ENCODE results near the gene NEAT1.

Gene NEAT1

DNA sequence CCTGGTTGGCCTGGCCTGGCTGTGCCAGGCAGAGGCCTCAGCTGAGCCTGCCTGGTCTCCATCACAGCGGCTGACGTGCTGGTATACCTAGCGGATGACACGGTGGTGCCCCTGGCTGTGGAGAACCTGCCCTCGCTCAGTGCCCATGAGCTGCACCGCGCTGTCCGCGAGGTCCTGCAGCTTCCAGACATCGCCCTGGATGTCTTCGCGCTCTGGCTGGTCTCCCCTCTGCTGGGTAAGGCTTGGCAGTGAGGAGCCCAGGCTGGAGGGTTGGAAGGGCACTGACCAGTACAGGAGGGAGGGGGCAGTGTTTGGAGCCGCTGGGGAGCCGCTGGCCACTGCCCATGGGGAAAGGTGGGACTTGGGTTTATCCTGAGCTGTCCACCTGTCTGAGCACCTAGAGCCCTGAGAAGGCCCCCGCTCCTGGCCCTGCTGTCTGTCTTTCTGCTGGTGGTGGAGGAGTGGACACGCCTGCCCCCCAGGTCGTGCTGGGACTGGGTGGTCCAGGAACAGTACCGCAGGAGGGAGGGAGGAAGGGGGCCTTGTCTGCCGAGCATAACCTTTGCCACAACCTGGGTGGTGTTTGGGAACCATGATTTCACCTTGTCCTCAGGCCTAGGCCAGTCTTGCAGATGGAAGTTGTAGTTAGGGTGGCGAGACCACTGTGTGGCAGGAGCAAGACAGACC lies 33.2 kb upstream of the NEAT1 start:
- no peak for DNase-seq (ENCODE audit: low spot score)

DNA sequence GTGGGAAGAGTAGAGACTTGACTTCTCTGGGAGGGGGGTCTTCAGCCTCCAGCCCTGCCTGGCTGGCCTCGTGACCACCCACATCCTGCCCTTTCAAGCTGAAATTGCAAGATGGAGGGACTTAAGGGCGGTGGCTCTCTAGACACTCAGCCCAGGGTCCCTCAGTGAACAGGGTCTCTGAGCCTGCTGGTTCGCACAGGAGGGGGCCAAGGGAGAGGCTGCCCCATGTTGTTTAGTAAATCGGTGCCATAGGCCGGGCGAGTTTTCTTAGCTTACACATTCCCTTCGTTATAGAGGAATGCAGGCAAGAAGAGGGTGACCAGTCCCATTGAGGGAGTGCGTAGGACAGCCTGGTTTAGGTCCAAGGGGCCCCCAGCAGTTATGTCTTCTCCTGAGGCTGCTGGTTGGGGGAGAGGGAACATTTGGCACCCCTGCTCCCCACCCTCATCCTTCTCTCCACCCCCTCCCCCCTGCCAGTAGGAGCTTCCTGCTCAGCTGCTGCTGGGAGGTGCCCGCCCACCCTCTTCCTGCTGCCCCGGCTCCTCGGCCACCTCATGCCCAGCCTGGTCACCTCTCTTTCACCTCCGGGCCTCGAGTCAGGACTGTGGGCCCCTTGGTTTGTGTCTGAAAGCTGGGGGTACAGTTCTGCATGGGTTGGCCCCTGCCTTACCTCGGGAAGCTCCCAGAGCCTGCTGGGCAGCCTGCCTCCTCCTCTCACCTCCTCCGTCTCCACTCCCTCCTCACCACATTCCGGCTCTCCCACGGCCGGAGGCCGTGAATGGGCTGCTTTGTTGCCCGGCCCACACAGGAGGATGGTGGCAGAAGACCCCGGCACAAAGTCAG lies 32.3 kb upstream of the NEAT1 start:
- DNase-seq (ENCODE audit: low spot score): peak; percentile 58

DNA sequence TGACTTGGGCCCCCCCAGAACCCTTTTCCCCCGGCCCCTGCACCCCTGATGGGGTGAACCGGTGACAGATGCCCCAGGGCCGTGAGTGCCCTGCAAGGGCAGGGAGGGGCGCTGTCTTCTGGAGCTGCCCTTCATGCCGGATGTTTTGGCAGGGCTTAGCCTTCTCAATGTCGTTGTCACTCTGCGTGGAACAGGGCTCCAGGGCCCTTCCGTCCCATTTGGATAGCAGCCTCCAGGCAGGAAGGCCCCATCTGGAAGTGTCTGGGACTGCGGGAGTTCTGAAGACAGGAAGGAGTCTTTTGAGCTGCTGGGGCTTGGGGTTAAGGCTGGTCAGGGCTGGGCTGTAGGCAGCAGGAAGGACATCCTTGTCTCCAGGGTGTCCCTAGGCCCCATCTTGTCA lies 31.6 kb upstream of the NEAT1 start:
- DNase-seq (ENCODE audit: low spot score): peak; percentile 82

DNA sequence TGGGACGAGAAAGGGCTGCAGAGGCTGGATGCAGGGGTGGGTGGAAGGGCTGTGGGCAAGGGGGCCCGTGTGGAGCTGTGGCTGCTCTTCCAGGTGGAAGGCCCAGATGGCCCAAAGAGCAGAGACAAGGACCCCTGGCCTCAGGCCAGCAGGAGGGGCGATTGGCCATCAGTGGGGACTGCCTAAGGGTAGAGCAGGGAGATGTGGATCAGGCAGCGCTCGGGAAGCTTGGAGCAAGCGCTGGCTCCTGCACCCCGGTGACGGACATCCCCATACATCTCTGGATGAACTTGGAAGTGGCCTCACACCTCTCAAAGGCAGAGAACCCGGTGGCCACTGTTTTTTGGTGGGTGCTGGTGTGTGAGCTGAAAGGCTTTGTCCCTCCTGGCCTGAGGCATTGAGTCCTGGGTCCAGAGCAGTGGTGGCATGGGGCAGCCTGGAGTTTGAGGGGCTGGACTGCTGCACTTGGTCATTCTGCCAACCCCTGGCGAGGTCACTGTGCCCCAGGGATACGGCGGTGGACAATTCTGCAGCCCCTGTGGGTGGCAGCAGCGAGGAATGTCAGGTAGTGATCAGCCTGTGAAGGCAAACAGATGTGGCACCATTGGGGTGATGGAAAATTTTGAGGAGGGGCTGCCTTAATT lies 30.3 kb upstream of the NEAT1 start:
- DNase-seq (ENCODE audit: low spot score): no peak

DNA sequence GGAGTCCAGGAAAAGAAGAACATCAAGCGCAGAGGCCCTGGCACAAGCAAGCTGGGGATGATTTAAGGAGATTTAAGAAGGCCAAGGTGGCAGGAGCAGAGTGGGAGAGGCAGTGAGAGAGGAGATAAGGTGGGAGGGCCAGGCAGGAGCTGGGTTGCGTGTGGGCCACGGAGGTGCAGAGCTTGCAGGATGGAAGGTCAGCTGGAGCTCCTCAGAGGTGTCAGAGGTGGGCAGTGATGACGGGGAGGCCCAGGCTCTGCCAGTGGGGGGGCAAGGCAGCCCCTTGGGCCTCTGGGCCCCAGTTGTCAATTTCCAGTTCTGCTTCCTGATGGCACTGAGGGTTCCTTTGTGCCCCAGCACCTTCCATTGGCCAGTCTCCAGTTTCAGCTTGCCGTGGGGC lies 29.7 kb upstream of the NEAT1 start:
- DNase-seq (ENCODE audit: low spot score): no peak

DNA sequence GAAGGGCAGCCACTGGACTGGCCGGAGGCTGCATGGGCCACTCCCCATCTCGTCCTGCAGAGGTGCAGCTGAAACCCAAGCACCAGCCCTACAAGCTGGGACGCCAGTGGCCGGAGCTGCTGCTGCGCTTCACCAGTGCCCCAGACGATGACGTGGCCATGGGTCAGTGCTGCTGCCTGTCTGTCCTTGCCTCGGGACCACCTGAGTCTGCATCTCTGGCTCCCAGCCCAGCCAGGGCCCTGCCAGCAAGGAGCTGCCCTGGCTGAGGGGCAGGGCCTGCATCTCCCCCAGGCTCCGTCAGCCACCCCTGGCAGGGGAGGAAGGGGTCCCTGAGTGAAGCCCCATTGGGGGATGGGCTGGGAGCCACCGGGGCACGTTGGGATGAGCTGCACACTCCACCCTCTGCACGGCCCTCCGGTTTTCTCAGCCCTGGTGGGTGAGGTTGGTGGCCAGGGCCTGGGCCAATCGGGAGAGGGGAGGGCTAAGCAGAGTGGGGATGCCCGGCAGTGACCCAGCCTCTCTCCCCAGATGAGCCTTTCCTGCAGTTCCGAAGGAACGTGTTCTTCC lies 29.0 kb upstream of the NEAT1 start:
- DNase-seq (ENCODE audit: low spot score): no peak

DNA sequence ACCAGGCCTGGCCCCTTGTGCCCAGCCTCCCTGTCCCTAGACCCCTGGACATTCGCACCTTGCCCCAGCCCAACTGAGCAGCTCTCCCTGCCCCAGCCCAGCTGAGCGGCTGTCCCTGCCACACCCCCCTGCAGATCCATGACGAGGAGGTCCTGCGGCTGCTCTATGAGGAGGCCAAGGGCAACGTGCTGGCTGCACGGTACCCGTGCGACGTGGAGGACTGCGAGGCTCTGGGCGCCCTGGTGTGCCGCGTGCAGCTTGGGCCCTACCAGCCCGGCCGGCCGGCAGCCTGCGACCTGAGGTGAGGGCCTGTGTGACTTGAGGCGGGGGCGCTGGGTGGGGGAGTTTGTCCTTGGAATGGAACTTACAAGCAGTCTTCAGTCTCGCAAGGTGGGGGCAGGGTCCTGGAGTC lies 28.5 kb upstream of the NEAT1 start:
- DNase-seq (ENCODE audit: low spot score): no peak

DNA sequence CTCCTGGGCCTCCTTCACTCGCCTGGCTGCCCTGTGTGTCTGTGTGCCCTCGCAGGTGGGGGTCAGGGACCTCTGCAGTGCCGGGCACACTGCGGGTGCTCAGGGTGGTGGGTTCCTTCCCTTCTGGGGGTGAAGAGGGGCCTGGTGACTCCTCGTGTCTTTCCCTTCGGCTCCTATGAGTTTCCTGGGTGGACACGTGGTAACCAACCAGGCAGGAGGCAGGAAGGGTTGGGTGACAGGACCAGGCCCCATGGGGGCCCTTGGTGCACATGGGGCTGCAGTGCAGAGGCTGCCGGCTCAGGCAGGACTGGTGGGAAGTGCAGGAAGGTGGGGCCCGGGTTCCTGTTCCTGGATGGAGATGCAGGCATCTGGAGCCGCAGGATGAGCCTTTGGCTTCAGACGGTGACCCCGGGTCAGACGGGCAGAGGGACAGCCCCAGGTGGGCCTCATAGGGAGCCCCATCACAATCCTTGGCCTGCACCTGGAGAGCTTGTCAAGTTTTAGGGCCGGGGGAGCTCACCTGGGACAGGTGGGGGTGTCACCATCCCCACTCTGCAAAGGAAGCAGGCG lies 26.6 kb upstream of the NEAT1 start:
- no peak for DNase-seq (ENCODE audit: low spot score)

DNA sequence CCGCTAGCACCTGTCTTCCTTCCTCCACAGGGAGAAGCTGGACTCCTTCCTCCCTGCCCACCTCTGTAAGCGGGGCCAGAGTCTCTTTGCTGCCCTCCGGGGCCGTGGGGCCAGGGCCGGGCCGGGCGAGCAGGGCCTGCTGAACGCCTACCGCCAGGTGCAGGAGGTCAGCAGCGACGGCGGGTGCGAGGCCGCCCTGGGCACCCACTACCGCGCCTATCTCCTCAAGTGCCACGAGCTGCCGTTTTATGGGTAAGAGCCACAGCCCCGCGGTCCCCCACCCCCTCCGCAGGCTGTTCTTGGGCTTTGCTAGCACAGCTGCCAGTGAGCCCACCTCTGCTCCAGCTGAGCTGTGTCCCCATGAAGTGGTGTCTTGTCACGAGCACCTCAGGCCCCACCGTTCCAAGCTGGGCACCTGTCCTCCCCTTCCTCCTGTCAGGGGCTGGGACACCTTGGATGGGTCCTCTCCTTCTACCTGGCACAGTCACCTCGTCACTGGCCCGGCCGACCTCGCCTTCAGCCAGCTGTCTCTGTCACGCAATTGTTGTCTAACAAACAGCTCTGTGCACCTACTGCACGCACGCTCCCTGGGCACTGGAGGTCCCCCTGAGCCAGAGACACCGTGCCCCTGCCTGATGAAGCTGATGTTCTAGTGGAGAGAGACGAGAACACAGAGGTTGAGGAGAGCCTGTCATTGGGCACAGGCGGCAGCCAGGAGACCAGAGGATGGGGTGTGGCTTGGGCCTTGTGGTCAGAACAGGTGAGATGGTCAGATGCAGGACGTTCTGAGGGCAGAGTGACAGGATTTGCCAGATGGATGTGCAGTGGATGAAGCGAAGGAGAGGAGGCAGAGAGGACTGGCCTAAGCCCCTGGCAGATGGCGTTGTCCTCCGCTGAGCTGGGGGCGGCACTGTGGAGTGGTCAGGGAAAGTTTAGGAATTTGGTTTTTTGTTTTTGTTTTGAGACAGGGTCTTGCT lies 25.5 kb upstream of the NEAT1 start:
- no peak for DNase-seq (ENCODE audit: low spot score)

DNA sequence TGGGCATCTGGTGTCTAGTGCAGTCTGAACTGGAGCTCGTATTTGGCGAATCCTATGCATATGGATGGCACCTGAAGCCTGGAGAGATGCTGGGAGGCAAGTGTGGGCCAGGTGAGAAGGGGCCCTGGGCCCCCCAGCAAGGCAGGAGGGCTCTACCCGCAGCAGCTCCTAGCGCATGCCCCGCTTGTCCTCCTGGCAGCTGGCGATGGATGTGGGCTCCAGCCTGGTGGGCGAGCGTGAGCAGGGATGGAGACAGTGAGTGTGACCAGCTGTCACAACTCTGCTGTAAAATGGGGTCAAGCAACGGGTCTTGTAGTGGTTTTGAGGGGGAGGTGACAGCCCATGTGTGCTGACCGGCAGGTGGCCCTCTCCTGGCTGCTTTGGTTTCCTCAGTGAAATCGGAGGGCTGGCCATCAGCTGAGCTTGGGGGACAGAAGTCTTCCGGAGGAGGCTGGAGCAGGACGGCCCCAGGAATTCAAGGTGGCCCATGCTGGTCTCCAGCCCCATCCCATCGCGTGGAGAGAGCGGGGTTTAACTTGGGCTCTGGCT lies 24.2 kb upstream of the NEAT1 start:
- DNase-seq (ENCODE audit: low spot score): no peak

DNA sequence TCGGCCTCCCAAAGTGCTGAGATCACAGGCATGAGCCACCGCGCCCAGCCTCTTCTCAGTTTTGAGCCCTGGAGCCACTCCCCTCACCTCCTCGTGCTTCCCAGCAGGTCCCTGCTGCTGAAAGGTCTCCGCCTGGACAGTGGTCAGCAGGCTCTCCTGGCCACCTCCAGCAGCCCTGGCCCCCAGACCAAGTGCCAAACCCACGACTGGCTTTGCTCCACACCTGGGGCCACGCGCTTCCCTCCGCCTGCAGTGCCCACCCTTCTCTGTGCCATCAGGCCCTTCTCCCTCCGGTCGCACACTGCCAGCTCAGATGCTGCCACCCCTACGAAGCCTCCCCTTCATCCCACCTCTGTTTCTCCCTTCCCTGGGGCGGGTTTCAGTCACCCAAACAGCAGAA lies 23.3 kb upstream of the NEAT1 start:
- DNase-seq (ENCODE audit: low spot score): no peak

DNA sequence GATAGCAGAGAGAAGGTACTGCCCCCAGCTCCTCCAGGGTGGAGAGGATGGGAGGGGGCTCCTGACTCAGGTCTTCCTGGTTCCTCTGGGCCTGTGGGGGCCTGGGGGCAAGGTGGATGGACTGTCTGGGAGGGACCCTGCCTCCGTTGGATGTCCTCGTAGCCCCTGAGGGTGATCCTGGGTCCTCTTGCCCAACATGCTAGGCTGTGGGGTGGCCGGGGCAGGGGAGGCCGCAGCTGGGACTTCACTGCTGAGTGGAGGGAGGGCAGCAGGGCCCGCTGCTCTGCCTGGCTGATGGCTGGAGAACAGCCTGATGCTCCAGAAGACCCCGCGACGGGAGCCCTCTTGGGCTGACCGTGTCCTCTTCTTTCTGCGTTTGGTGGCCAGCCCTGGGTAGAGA lies 22.8 kb upstream of the NEAT1 start:
- no peak for DNase-seq (ENCODE audit: low spot score)

DNA sequence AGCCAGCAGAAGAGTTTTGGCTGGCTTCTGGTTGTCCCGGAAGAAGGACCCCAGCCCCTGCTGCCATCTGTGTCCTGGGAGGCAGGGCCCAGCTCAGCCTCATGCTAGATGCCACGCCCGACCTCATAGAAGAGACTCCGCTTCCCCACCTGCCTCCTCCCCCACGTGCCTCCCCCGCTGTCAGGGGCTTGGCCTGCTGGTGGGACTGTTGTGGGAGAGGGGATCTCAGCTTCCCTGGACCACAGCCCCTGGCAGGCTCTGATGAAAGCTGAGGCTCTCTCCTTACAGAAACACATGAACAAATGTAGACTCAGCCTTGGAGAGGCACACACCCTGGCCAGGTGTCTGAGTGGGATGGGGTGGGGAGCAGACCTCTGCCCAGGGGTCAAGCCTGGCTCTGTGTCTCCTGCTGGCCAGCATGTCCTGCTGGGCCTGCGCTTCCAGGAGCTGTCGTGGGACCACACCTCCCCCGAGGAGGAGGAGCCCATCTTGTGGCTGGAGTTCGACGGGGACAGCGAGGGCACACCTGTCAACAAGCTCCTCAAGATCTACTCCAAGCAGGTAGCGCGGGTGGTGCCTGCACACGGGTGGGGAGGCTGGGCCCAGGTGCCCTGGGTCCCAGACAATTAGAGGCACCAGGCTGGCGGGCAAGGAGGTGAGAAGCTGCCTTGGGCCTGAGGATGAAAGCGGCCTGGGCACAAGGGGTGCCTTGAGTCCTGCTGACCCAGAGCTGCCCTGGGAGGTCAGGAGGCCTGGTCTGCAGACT lies 22.1 kb upstream of the NEAT1 start:
- DNase-seq (ENCODE audit: low spot score): no peak

DNA sequence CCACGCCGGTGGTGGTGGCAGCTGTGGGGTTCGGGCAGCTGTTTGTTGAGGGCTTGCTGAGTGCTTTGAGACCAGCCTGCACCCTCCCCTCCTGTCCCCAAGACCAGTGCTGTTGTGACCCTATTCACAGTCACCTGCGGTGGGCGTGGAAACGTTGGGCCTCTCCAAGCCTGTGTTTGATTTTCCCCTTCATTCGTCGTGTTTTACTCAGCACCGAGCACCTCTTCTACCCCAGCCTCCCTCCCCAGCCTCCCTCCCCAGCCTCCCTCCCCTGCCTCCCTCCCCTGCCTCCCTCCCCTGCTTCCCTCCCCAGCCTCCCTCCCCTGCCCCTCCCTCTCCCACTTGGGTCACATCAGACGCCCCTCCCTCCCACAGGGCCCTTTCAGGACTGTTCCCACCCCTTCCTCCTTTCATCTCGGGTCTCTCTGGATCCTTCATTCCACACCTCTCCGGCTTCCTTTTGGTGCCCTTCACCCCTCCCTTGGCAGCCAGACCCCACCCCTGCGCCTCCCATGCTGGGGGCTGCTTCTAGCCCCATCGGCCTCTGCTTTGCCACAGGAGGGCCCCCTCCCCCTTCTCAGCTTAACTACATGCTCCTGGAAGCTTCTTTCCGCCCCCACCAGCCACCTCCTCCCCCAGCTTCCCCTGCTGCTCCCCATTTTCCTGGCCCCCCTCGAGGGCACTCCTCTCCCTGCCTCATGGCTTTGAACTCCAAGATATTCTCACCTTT lies 21.4 kb upstream of the NEAT1 start:
- no peak for DNase-seq (ENCODE audit: low spot score)

DNA sequence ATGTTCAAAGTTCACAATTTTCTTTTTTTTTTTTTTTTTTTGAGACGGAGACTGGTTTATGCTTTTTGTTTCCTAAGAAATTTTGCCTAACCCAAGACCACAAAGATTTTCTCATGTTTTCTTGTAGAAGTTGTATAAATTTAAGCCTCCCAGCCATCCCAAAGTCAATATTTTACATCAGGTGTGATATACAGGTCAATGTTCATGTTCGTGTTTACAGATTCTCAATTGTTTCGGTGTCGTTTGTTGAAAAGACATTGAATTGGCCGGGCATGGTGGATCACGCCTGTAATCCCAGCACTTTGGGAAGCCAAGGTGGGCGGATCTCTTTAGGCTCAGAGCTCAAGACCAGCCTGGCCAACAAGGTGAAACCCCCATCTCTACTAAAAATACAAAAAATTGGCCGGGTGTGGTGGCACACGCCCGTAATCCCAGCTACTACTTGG lies 20.8 kb upstream of the NEAT1 start:
- no peak for DNase-seq (ENCODE audit: low spot score)

DNA sequence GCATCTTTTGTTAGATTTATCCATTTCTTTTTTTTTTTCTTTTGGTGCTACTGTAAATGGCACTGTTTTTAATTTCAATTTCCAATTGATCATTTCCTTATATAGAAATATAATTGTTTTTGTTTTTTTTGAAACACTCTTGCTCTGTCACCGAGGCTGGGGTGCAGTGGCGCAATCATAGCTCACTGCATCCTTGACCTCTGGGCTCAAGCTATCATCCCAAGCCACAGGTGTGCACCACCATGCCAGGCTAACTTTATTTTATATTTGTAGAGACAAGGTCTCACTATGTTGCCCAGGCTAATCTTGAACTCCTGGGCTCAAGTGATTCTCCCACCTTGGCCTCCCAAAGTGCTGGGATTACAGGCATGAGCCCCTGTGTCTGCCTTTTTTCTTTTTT lies 19.8 kb upstream of the NEAT1 start:
- DNase-seq (ENCODE audit: low spot score): no peak

DNA sequence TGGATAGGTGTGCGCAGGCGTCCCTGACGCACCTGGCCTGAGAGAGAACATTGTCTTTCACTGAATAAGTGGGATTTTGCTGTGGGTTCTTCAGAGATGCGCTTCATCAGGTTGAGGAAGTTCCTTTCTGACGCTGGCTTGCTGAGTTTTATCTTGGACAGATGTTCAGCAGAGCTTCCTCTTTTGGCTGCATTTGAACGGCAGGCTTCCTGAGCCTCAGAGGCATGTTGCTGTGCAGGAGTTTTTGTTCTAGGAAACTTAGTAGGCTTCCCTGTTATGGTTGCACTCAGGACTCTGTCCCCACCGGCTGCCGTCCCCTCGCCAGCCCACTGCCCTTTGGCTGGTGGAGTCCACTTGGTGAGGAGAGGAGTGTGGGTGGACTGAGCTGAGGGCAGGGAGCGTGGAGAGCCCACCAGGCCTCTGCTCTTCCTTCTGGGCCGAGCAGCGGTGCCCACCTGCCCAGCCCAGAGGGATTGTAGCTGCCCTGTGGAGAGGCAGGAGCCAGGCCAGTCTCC lies 18.9 kb upstream of the NEAT1 start:
- DNase-seq (ENCODE audit: low spot score): no peak

DNA sequence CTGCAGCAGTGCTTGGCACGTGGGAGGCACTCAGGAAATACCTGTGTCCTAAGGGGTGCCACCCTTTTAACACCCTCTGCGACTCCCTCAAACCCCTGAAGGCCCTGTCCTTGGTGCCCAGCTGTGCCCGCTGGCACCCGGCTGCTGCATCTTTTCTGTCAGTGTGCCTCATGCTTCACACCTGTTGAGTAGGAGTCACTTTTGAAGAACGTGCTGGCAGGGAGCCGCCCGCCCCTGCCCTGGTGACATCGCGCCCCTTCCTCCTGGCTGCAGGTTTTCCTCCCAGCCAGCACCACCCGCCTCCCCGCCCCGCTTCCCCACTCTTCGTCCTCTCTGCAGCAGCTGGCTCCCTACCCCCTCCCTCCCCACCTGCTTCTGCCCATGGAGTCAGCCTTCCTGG lies 18.4 kb upstream of the NEAT1 start:
- no peak for DNase-seq (ENCODE audit: low spot score)

DNA sequence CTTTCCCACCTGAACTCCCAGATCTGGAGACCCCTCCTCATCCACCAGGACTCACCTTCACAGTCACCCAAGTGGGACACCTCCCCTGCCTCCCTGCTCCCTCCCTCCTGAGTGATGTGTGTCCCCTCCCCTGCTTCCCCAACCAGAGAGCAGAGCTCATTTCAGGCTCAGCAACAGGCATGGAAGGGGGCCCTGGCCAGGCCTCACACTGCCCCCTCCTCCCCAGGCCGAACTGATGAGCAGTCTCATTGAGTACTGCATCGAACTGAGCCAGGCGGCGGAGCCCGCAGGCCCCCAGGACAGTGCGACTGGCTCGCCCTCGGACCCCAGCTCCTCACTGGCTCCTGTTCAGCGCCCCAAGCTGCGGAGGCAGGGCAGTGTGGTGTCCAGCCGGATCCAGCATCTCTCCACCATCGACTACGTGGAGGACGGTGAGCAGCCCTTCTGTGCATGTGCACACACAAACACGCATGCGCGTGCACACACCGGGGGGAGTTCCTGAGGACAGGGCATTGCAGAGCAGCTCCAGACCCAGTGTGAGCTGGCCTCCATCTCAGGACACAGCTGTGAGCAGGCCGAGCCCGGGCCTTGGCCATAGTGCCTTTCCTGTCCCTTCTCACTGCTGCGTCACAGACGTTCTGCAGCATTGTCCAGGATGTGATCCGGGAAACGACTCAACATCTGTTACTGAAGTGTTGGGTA lies 17.8 kb upstream of the NEAT1 start:
- DNase-seq (ENCODE audit: low spot score): no peak
